Left hindlimb (tissue), 1 donor: ENCODE measurements around the gene ATP5F1D.
"Not testable (repeated sequence)": the region's sequence is repeated elsewhere in the genome, so short reads cannot be mapped to it uniquely, and the experiment has no call there.

Experiments used
- DNase-seq: peaks from one replicate; pipeline ENCODE4 v3.0.0-alpha.2; 2018

The ATP5F1D gene

GRCh38 chr19:1233115-1233667 is 8.4 kb upstream of the ATP5F1D start:
- DNase-seq = no peak

- DNase-seq = no peak
Observed at GRCh38 chr19:1234051-1234954, 7.2 kb upstream of the ATP5F1D start.

- no peak for DNase-seq
Observed at GRCh38 chr19:1234955-1235380, 6.6 kb upstream of the ATP5F1D start.

- no peak for DNase-seq
Observed at GRCh38 chr19:1235625-1236538, 5.7 kb upstream of the ATP5F1D start.

- DNase-seq = no peak
Observed at GRCh38 chr19:1236576-1236975, 5.0 kb upstream of the ATP5F1D start.

GRCh38 chr19:1237027-1237659 is 4.4 kb upstream of the ATP5F1D start:
- peak; percentile 76 for DNase-seq

GRCh38 chr19:1237754-1238368 is 3.7 kb upstream of the ATP5F1D start, which contains the start of gene CBARP:
CBARP (minus strand) TSS chr19:1238005; CDS start chr19:1236100, 1,905 bp downstream.
- peak; percentile 65 for DNase-seq

GRCh38 chr19:1238369-1239303 is 2.9 kb upstream of the ATP5F1D start:
- no peak for DNase-seq

- no peak for DNase-seq
Observed at GRCh38 chr19:1239420-1239795, 2.1 kb upstream of the ATP5F1D start.

GRCh38 chr19:1239796-1240737 is 1.5 kb upstream of the ATP5F1D start:
- DNase-seq = peak; percentile 91

- DNase-seq = no peak
Observed at GRCh38 chr19:1240925-1241324, 626 bp upstream of the ATP5F1D start.

- DNase-seq = peak; percentile 84
Observed at GRCh38 chr19:1243768-1244692, 2.5 kb downstream of the ATP5F1D start.

- DNase-seq = no peak
Observed at GRCh38 chr19:1244693-1245451, 3.3 kb downstream of the ATP5F1D start.

GRCh38 chr19:1245494-1246264 is 4.1 kb downstream of the ATP5F1D start:
- DNase-seq = no peak

- not testable (repeated sequence) for DNase-seq
Observed at GRCh38 chr19:1246265-1247087, 4.9 kb downstream of the ATP5F1D start.

- DNase-seq = peak; percentile 43
Observed at GRCh38 chr19:1247748-1248138, 6.2 kb downstream of the ATP5F1D start.
